HG03460 (cell line): Measurements from ENCODE around the gene MED27.
A peak's percentile ranks its signal among the peaks of the same experiment; 100 is the strongest.

Source experiments
- ATAC-seq: cut with Tn5 transposase; IDR thresholded peaks from one replicate; pipeline ENCODE4 v1.9.1; 2021; ENCODE audit not compliant: unreplicated experiment

MED27 gene

DNA sequence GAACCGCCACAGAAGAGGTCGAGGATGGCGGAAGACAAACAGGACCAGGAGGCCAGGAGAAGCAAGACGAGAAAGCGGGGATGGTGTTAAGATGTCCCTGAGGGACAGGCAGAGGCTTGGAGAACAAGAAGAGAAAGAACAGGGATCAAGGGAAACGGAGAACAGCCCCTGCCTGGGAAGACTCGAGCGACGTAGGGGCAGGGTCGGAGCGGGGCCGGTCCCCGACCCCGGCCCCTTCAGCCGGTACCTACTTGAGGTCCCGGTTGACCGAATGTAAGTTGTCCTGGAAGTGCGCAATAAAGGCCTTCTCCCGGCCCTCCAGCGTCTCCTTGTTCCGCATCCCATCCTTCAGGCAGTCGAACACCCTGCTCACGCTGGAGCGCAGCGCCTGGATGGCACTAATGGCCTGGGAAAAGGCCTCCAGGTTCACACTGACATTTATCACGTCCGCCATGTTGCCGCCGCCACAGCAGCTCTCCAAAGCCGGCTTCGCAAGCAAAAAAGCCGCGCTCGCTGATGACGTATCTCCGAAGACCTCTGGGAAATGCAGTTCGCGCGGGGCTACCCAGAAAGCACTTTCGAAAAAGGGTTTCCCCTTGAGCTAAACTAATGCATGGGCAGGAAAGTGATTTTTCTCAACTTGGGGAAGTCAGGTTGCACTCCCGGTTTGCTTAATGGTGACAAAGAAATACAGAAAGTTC lies at the start of gene MED27:
MED27 (minus strand) TSS at position 477 of the 701 bp plus-strand sequence; CDS start at position 454, 23 bp downstream.
- peak; percentile 88 for ATAC-seq

- no peak for ATAC-seq
Observed at GRCh38 chr9:132127888-132128534, 48.3 kb upstream of the MED27 start.

DNA sequence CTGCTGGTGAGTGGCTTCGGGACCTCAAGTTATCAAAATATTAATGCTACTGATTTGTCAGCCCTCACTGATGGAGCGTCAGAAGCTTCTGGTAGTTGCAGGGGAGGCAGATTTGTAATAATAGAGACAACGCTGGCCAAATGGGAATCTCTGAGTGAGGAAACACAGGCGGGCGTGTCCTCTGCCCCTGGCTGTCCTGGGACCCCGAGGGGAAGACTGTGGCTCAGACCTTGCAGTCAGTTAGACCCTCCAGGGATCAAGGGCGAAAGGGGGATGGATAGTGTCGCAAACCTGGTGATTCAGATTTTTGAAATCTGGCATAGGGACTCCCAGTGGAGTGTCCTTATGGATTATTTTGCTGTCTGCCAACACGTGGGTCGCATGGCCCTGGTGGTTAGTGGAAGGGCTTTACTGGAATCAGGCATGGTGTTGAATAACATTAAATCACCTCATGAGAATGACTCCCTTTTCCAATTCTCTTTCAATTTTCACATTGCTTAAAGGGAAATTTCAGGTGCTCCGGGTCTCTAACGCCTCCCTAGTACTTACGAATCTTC lies 47.1 kb upstream of the MED27 start:
- ATAC-seq, result no peak

DNA sequence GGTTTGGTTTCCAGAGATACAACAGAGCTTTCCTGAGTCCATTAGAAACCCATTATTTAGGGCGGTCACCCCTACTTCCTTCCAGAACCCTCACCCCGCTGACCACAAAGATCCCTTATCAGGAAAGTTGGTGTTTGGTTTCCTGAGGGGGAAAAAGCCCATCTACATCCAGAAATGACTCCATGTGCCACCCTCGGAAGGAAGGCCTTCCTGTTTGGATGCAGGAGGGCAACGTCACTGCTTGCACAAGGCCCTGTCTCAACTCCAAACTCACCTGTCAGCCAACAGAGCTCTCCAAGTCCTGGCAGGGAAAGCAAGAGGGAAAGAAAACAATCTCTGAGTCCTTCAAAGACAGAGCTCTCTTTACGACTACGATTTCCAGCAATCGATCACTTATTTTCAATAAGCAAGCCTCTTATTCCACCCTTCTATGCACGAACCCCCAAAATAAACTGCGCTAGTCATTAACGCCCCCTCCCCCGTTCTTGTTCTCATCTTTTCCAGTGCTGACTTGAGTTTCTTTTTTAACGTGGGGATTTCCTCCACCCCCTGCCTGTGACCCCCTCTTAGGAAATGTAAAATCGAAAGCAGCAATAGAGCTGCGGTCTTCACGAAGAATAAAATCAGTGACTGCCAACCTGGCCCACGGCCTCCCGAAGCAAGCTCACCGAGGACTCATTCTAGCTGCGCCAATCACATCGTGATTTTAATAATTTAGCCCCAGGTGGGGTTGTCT lies 46.4 kb upstream of the MED27 start:
- no peak for ATAC-seq

- no peak for ATAC-seq
Observed at GRCh38 chr9:132125361-132125760, 45.7 kb upstream of the MED27 start.

- no peak for ATAC-seq
Observed at GRCh38 chr9:132124800-132125199, 45.1 kb upstream of the MED27 start.

GRCh38 chr9:132121021-132121420 lies 41.4 kb upstream of the MED27 start:
- no peak for ATAC-seq

DNA sequence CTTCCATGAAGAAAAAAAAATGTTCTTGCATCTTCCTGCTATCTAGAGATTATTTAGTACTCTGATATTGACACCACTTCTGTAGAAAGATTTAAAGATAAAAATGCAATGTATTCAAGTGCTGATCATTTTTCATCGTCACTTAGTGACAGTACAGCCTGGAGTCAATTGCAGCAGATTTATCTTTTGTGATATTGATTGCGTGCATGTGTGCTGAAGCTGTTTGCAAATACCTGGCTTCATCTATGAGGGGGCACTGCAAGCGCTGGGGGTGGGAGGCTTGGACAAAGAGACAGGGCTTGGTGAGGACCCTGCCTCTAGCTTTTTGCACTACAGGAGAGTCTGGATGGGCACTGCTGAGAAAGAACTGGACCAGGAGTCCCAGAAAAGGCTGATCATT lies 38.0 kb upstream of the MED27 start:
- no peak for ATAC-seq

- ATAC-seq, result no peak
Observed at GRCh38 chr9:132116583-132116982, 36.9 kb upstream of the MED27 start.

- ATAC-seq, result no peak
Observed at GRCh38 chr9:132114102-132114707, 34.5 kb upstream of the MED27 start.

GRCh38 chr9:132109291-132109690 lies 29.6 kb upstream of the MED27 start:
- ATAC-seq, result no peak

DNA sequence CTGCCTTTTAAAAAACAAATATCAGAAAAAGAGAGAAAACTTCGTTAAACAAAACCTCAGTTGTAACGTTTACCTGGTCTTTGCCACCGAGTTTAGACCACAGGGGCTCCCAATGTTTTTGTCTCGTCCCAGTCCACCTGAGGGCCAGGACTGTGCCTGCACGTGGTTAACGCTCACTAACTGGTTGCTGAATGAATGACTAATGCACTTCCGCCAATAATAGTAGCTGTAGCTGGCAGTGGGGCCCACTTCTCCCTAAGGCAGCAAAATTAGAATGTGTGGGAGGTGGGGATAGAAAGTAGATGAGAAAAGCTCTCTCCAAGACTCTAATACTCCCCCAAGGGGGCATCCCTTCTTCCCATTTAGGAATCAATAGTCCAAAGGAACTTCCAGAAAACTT lies 29.1 kb upstream of the MED27 start:
- ATAC-seq, result no peak

DNA sequence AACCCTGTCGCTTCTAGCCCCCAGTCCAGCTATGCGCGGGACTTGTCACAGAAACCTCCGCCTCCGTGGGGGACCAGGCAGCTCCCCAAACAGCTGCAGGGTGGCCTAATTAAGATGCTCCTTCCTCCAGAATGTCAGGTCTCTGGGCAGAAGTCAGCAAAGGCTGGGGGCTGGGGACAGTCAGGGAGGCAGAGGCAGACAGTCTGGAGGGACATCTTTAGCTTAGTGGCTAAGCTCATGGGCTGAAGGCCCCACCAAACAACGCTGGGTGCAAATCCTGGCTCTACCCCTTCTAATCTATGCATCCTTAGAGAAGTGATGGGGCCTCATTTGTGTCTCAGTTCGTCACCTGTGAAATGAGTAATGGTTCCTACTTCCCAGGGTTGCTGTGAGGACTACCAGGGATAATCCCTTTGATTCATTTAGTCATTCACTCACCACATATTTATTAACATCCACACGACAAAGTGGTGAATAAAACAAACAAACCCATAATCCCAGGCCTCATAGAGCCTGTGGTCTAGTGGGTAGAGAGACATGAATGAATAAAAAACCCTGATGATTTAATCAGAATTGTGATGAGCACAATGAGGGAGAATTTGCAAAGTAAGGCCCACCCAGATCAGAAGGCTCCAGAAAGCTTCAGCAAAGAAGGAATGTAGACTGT lies 20.2 kb upstream of the MED27 start:
- ATAC-seq, result no peak

DNA sequence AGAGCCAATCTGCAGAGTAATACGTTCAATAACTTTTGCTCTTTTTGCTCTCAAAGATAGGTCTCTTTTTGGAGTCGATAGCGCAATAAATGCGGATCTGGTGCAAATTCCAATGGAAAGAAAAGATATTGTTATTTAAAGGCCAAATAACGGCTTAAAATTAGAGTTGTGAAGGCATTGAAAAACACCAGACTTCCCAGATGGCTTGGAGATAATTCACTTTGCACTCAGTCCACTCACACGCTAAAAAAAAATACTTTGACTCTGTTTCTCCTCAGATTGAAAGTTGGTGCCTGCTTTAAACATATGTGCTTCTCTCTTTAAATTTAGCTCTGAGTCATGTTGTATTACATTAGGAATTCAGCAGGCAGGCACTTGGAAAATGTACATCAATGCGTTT lies 19.5 kb upstream of the MED27 start:
- ATAC-seq, result no peak

DNA sequence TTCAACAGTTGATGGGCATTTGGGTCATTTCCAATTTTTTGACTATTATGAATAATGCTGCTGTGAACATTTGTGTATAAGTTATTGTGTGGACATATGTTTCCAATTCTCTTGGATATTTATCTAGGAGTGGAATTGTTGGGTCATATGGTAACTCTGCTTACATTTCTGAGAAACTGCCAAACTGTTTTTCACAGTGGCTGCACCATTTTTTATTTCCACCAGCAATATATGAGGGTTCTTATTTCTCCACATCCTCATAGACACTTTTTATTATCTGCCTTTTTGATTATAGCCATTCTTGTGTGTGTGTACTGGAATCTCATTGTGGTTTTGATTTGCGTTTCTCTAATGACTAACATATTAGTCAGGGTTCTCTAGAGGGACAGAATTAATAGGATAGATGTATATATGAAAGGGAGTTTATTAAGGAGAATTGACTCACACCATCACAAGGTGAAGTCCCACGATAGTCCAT lies 14.7 kb upstream of the MED27 start:
- no peak for ATAC-seq

- no peak for ATAC-seq
Observed at GRCh38 chr9:132090771-132091170, 11.1 kb upstream of the MED27 start.

DNA sequence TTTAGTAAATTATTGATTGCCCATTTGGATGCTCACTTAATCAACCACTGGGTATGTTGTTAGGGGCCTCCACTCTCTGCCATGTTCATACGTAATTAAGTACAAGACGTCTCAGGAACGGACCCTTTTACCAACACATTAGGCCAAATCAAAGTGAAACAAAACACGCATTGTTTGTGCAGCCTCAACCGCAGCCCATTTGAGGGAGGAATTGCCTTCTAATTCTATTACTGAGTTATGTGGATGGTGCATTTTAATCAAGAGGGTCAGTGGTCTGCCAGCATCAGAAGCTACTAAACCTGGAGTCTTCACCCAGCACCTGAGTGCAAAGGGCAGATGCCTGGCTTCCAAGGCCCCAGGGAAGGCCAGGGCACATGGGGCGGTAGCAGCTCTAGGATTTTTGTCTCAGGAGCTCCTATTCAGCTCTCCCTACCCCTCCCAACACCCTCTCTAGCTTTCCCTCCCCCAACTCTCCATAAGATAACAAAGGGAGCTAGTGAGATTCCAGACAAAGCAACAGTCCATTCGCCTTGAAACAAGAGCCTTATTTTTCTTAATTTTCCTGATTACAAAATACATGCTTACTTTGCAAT lies 7.9 kb upstream of the MED27 start:
- no peak for ATAC-seq

GRCh38 chr9:132082188-132082587 lies 2.5 kb upstream of the MED27 start:
- no peak for ATAC-seq

DNA sequence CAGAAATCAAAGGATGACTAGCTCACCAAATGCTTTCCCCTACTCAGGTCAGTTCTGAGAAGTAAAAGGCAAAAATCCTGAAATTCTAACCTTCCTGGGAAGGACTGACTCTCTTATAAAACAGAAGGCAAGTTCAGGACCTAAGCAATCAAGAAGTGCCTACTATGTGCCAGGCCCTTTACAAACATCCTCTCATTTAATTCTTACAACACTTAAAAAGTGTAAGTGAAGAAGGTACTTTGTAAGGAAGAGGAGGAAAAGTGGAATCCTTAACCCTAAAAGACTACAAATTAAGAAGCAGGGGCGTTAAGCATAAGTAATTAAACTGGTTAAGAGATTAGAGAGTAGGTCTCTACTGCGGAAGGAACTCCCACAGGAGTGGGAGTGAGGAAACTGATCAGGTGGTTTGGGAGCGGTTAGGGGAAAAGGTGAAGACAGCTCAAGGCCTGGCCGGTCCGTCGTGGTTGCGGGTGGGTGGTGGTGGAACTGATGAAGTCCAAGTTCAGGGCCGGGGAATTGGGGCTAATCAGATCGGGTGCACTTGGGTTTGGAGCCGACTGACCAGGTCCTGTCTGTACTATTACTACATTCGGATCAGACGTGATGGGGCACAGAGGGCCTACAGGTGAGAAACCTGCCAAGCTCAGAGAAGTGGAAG lies 839 bp downstream of the MED27 start:
- no peak for ATAC-seq
